IMR-90 (cell line): ENCODE results near the gene PCYOX1L. TPM values are rescaled to one million over a fixed set of nuclear protein-coding genes. Genes with fewer than 3 reads are reported as not detected.

Source experiments
- ATAC-seq: fragments of 200-7000 bp; cut with Tn5 transposase; 2 replicates; pipeline ENCODE4 v1.9.1; 2020; ENCODE audit warnings: low read depth, mild to moderate bottlenecking, moderate library complexity
- BruUV-seq: library from RNA; stranded (reverse); fragments of 400-500 nt; replicated peaks from 2 replicates; lab custom pipeline; 2021; lab: Mats Ljungman, UMichigan
- CTCF ChIA-PET: fragments of 300-600 bp; formaldehyde crosslinking; extraction: SDS; loops from one replicate; lab custom pipeline; 2021; ENCODE audit warnings: antibody characterized with exemption; lab: Yijun Ruan, JAX
- POLR2A ChIA-PET: fragments of 300-600 bp; sonication (Branson Sonifier 250); formaldehyde crosslinking; loops from one replicate; lab custom pipeline; 2022; ENCODE audit warnings: antibody characterized with exemption; ENCODE audit not compliant: unreplicated experiment; lab: Charles Lee
- DNase-seq: peaks from one replicate; pipeline ENCODE4 v3.0.0; 2013
- H2AFZ ChIP-seq: replicated peaks from 2 replicates; pipeline ENCODE3; 2013; ENCODE audit warnings: low read length, mild to moderate bottlenecking; ENCODE audit not compliant: poor library complexity
- H2AK5ac ChIP-seq: 2 replicates; pipeline ENCODE4 v1.6.1; 2013; ENCODE audit warnings: low read depth, low read length, inconsistent platforms
- H2AK9ac ChIP-seq: replicated peaks from 2 replicates; pipeline ENCODE3; 2013; ENCODE audit warnings: mild to moderate bottlenecking, low read depth, low read length, moderate library complexity; ENCODE audit not compliant: poor library complexity
- H2BK120ac ChIP-seq: 2 replicates; pipeline ENCODE4 v1.6.1; 2013; ENCODE audit warnings: low read depth, low read length, inconsistent platforms
- H2BK15ac ChIP-seq: 3 replicates; pipeline ENCODE4 v1.6.1; 2013; ENCODE audit warnings: low read depth, low read length, inconsistent platforms
- H2BK20ac ChIP-seq: 2 replicates; pipeline ENCODE4 v1.6.1; 2013; ENCODE audit warnings: low read depth, mild to moderate bottlenecking, inconsistent platforms, low read length, moderate library complexity
- H2BK5ac ChIP-seq: 2 replicates; pipeline ENCODE4 v1.6.1; 2013; ENCODE audit warnings: mild to moderate bottlenecking, low read depth, low read length, inconsistent platforms; ENCODE audit not compliant: poor library complexity, severe bottlenecking
- H3K14ac ChIP-seq: replicated peaks from 2 replicates; pipeline ENCODE4 v1.6.1; 2013; ENCODE audit warnings: low read depth, low read length, inconsistent platforms
- H3K18ac ChIP-seq: 2 replicates; pipeline ENCODE4 v1.6.1; 2013; ENCODE audit warnings: low read depth, low read length, control low read depth
- H3K23ac ChIP-seq: 2 replicates; pipeline ENCODE4 v1.6.1; 2013; ENCODE audit warnings: low read depth, low read length, inconsistent platforms
- H3K27ac ChIP-seq: 2 replicates; pipeline ENCODE4 v1.5.1; 2013; ENCODE audit warnings: mild to moderate bottlenecking, control low read depth, low read length; ENCODE audit not compliant: insufficient read depth
- H3K27me3 ChIP-seq: 2 replicates; pipeline ENCODE4 v1.6.1; 2013; ENCODE audit warnings: low read length; ENCODE audit not compliant: control insufficient read depth, insufficient read depth
- H3K36me3 ChIP-seq: 2 replicates; pipeline ENCODE4 v1.6.1; 2013; ENCODE audit warnings: low read length, mixed read lengths; ENCODE audit not compliant: control insufficient read depth, insufficient read depth
- H3K4ac ChIP-seq: 2 replicates; pipeline ENCODE4 v1.6.1; 2013; ENCODE audit warnings: low read depth, low read length, inconsistent platforms
- H3K4me1 ChIP-seq: 2 replicates; pipeline ENCODE4 v1.6.1; 2013; ENCODE audit warnings: low read length, mixed read lengths; ENCODE audit not compliant: control insufficient read depth, insufficient read depth
- H3K4me2 ChIP-seq: 2 replicates; pipeline ENCODE4 v1.6.1; 2013; ENCODE audit warnings: low read depth, mild to moderate bottlenecking, control low read depth, low read length, moderate library complexity
- H3K4me3 ChIP-seq: 2 replicates; pipeline ENCODE4 v1.5.1; 2013; ENCODE audit warnings: low read depth, mild to moderate bottlenecking, control low read depth, low read length, moderate library complexity; ENCODE audit not compliant: insufficient read depth
- H3K56ac ChIP-seq: 2 replicates; pipeline ENCODE4 v1.6.1; 2013; ENCODE audit warnings: low read length, inconsistent platforms; ENCODE audit not compliant: insufficient read depth; ENCODE audit errors: extremely low read depth
- H3K79me1 ChIP-seq, 2 experiments: 2 replicates each; pipeline ENCODE4 v1.6.1; 2013; ENCODE audit warnings: low read length in 2 of 2, inconsistent platforms in 1 of 2, low read depth in 1 of 2
- H3K9ac ChIP-seq: 2 replicates; pipeline ENCODE4 v1.6.1; 2013; ENCODE audit warnings: low read depth, low read length, control low read depth
- H3K9me1 ChIP-seq: 2 replicates; pipeline ENCODE4 v1.6.1; 2013; ENCODE audit warnings: low read length, inconsistent platforms; ENCODE audit not compliant: insufficient read depth
- H3K9me3 ChIP-seq: 2 replicates; pipeline ENCODE4 v1.6.1; 2013; ENCODE audit warnings: low read length; ENCODE audit not compliant: control insufficient read depth, insufficient read depth
- H4K20me1 ChIP-seq: 2 replicates; pipeline ENCODE4 v1.6.1; 2013; ENCODE audit warnings: low read length, inconsistent platforms; ENCODE audit not compliant: insufficient read depth
- H4K5ac ChIP-seq: 2 replicates; pipeline ENCODE4 v1.6.1; 2013; ENCODE audit warnings: mild to moderate bottlenecking, low read depth, low read length, control low read depth
- H4K8ac ChIP-seq, 2 experiments: 2 replicates each; pipeline ENCODE4 v1.6.1; 2013; ENCODE audit warnings: low read depth in 2 of 2, low read length in 2 of 2, control low read depth in 1 of 2, inconsistent platforms in 1 of 2
- H4K91ac ChIP-seq: 2 replicates; pipeline ENCODE4 v1.6.1; 2013; ENCODE audit warnings: low read depth, low read length, inconsistent platforms; ENCODE audit not compliant: insufficient read depth
- BHLHE40 ChIP-seq: fragments of 150-350 bp; IDR thresholded peaks from 2 replicates; pipeline ENCODE4 v1.6.1; 2016; ENCODE audit warnings: mild to moderate bottlenecking, low read depth, low read length
- CEBPB ChIP-seq: IDR thresholded peaks from 2 replicates; pipeline ENCODE4 v1.6.1; 2012; ENCODE audit warnings: low read depth, low read length, improper control_type of control experiment
- CHD1 ChIP-seq: IDR thresholded peaks from 2 replicates; pipeline ENCODE4 v1.6.1; 2012; ENCODE audit warnings: low read depth, low read length, improper control_type of control experiment
- CTCF ChIP-seq: conservative IDR thresholded peaks from 2 replicates; pipeline ENCODE4 v1.5.1; 2012; ENCODE audit warnings: mild to moderate bottlenecking, low read depth, low read length, improper control_type of control experiment
- MAZ ChIP-seq: IDR thresholded peaks from 2 replicates; pipeline ENCODE4 v1.6.1; 2012; ENCODE audit warnings: low read depth, mild to moderate bottlenecking, low read length, improper control_type of control experiment, moderate library complexity, borderline replicate concordance
- MXI1 ChIP-seq: IDR thresholded peaks from 2 replicates; pipeline ENCODE4 v1.6.1; 2012; ENCODE audit warnings: low read depth, mild to moderate bottlenecking, low read length, moderate library complexity, borderline replicate concordance
- NFE2L2 ChIP-seq: fragments of 150-350 bp; IDR thresholded peaks from 2 replicates; pipeline ENCODE4 v1.6.1; 2016; ENCODE audit warnings: low read depth, mild to moderate bottlenecking, low read length
- POLR2A ChIP-seq: IDR thresholded peaks from 2 replicates; pipeline ENCODE4 v1.6.1; 2012; ENCODE audit warnings: mild to moderate bottlenecking, low read depth, low read length
- RAD21 ChIP-seq: IDR thresholded peaks from 2 replicates; pipeline ENCODE4 v1.6.1; 2012; ENCODE audit warnings: low read length, improper control_type of control experiment
- RCOR1 ChIP-seq: IDR thresholded peaks from 2 replicates; pipeline ENCODE4 v1.6.1; 2012; ENCODE audit warnings: mild to moderate bottlenecking, low read length, improper control_type of control experiment; ENCODE audit not compliant: insufficient replicate concordance
- RFX5 ChIP-seq: IDR thresholded peaks from 2 replicates; pipeline ENCODE4 v1.8.0; 2012; ENCODE audit warnings: low read depth, mild to moderate bottlenecking, low read length, moderate library complexity
- WGBS, 2 experiments: methylation state at CpG; one replicate each; pipeline versions ENCODE4 v1.1.5 to v1.1.7; 2013; ENCODE audit warnings: missing lambda C conversion rate in 2 of 2; ENCODE audit not compliant: insufficient read length in 1 of 2; ENCODE audit errors: extremely low coverage in 2 of 2; 5-methylcytosine and 5-hydroxymethylcytosine counted together
- dilution Hi-C: fragments of 300-500 bp; cut with HindIII; formaldehyde crosslinking; loops from one replicate; pipeline ENCODE4 v1.14.3; 2018; ENCODE audit warnings: low sequenced_read_pairs; ENCODE audit not compliant: unreplicated experiment
- in situ Hi-C: fragments of 300-500 bp; cut with MboI; formaldehyde crosslinking; loops from 3 replicates; pipeline ENCODE4 v1.14.3; 2019; ENCODE audit warnings: low sequenced_read_pairs, inconsistent platforms, mixed read lengths
- intact Hi-C: fragments of 100-400 bp; cut with micrococcal nuclease; formaldehyde crosslinking; loops from 2 replicates; pipeline ENCODE4 v1.10.0; 2022
- polyA plus RNA-seq, 3 experiments: library from polyadenylated mRNA; depleted of rRNA; stranded (reverse); fragments of >200 nt; gene quantifications; 2 replicates each; pipeline ENCODE4 v1.2.3, GENCODE V29; 2012; ENCODE audit warnings: low replicate concordance in 1 of 3
- total RNA-seq: library from RNA; depleted of rRNA; stranded (reverse); fragments of >200 nt; gene quantifications from 2 replicates; pipeline ENCODE4 v1.2.3, GENCODE V29; 2012
- TF ChIP-seq, protein P1 (sequence below): fragments of 150-350 bp; IDR thresholded peaks from 2 replicates; pipeline ENCODE4 v1.6.1; 2016; ENCODE audit warnings: low read depth, mild to moderate bottlenecking, low read length, moderate library complexity, borderline replicate concordance
- TF ChIP-seq, protein P2 (sequence below): fragments of 150-350 bp; IDR thresholded peaks from 2 replicates; pipeline ENCODE4 v1.6.1; 2017; ENCODE audit warnings: mild to moderate bottlenecking, antibody characterized with exemption, low read length, low read depth

The PCYOX1L gene
- total and polyA plus RNA-seq, 2 of the 4 experiments (the other 2 are of a cell fraction) = 7.0 to 14.3 TPM

DNA sequence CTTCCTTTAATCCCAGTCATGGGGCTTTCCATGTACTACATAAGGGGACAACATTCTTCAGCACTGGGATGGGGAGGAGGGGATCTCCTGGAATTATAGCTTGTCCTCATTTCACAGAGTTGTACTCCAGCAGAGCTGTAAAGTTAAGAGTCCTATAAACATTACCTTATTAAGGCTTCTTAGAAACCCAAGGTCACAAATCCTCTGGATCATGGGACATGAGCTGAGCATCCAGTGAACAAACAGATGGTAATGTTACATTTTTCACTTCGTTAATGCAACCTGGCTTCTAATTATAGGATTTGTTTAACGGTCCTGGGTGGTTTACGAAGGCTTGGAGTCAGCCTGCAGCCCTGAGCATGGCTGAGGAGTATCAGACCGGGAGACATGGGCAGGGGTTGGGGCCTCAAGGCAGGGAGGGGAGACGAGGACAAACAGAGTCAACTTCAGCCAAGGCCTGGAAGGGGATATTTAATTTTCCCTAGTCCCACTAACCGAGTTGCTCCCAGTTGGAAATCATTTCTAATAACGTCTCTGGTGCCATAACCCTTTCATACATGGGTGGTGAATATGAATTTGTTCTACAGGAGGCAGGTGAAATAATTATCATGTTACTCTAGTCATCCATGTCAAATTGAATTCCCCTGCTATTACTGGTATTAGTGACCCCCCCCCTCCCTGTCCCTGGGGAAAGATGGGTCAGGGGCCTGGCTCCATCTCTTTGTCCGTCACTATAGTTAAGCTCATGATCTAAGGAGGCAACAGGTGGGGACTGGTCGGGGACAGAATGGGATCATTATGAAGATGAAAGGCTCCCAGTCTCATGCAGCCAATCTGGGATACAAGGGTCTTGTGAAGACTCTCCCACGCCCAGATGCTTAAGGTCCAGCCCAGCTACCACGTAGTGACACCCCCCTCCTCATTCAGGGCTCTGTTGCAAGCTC lies 32.0 kb downstream of the PCYOX1L start:
- Histone ChIP-seq H4K8ac (no peak overlapping the region), H3K4ac (peak overlapping the region; percentile 19; the same call in 1 of the 2 replicates), H3K14ac (no peak overlapping the region), H3K4me2 (no peak overlapping the region), H3K9ac (no peak overlapping the region), H3K9me3 (peaks cover 2% of the 10 kb centered on the region), H3K18ac (peak overlapping the region; percentile 34; the same call in 1 of the 2 replicates), H2BK120ac (no peak overlapping the region), H3K79me1 (peaks cover 0 to 11% of the 10 kb centered on the region in 2 experiments; a peak in 1 of 4 replicates), H3K23ac (0 out of 2 replicates have a peak overlapping the region, but pooled peaks have one; percentile 36), H2AK9ac (no peak overlapping the region), H4K5ac (no peak overlapping the region), H3K36me3 (no peaks in the 10 kb centered on the region), H2AK5ac (no peak overlapping the region), H3K9me1 (peaks cover 13% of the 10 kb centered on the region), H2BK15ac (peak overlapping the region; percentile 70; the same call in 1 of the 3 replicates), H3K4me3 (no peak overlapping the region), H4K91ac (peak overlapping the region; percentile 68; the same call in 1 of the 2 replicates), H3K56ac (no peak overlapping the region), H3K27me3 (no peaks in the 10 kb centered on the region), H2BK20ac (no peak overlapping the region; the same call in none of the 2 replicates), H3K4me1 (peaks cover 23% of the 10 kb centered on the region), H2BK5ac (peak overlapping the region; percentile 25), H3K27ac (no peak overlapping the region), H2AFZ (no peak overlapping the region), H4K20me1 (no peaks in the 10 kb centered on the region; the same call in 1 of the 2 replicates)
- in situ Hi-C loops = loop anchor here (5.0 kb wide), 1 partner anchor 42 kb away; no protein-coding TSS in a partner anchor
- POLR2A ChIA-PET = no interaction called here
- CTCF ChIA-PET = no interaction called here
- DNase-seq (no peak), ATAC-seq (no peak)
- 73% methylated on average over 2 of the region's 11 CpGs; no CpG with 5 or more reads in 1 of the 2 experiments for WGBS, 2 experiments
- TF ChIP-seq, protein P1, sequence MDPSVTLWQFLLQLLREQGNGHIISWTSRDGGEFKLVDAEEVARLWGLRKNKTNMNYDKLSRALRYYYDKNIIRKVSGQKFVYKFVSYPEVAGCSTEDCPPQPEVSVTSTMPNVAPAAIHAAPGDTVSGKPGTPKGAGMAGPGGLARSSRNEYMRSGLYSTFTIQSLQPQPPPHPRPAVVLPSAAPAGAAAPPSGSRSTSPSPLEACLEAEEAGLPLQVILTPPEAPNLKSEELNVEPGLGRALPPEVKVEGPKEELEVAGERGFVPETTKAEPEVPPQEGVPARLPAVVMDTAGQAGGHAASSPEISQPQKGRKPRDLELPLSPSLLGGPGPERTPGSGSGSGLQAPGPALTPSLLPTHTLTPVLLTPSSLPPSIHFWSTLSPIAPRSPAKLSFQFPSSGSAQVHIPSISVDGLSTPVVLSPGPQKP = no peak
- TF ChIP-seq RCOR1 = no peak
- no peak for TF ChIP-seq POLR2A
- no peak for TF ChIP-seq BHLHE40
- no peak for TF ChIP-seq CEBPB
- TF ChIP-seq MXI1 = no peak
- no peak for TF ChIP-seq NFE2L2
- no peak for TF ChIP-seq CHD1
- TF ChIP-seq, protein P2, sequence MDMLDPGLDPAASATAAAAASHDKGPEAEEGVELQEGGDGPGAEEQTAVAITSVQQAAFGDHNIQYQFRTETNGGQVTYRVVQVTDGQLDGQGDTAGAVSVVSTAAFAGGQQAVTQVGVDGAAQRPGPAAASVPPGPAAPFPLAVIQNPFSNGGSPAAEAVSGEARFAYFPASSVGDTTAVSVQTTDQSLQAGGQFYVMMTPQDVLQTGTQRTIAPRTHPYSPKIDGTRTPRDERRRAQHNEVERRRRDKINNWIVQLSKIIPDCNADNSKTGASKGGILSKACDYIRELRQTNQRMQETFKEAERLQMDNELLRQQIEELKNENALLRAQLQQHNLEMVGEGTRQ = no peak
- TF ChIP-seq MAZ = no peak
- TF ChIP-seq CTCF = no peak
- TF ChIP-seq RFX5 = no peak
- no peak for TF ChIP-seq RAD21
- no TSS peak for BruUV-seq
- intact Hi-C loops = no loop called here
- dilution Hi-C loops = no loop called here
